GM23338 (cell line): Measurements from ENCODE around the gene ANKRD62. TPM values are rescaled to one million over a fixed set of nuclear protein-coding genes. Genes with fewer than 3 reads are reported as not detected.
A peak's percentile ranks its signal among the peaks of the same experiment; 100 is the strongest.

Source experiments
- ATAC-seq: fragments of 200-7000 bp; cut with Tn5 transposase; 3 replicates; pipeline ENCODE4 v1.9.1; 2020
- DNase-seq: peaks from one replicate; pipeline ENCODE4 v3.0.0-alpha.2; 2015; ENCODE audit warnings: low spot score
- H2AFZ ChIP-seq: fragments of 200-600 bp; sonication (generic); 2 replicates; pipeline ENCODE4 v1.8.0; 2016; ENCODE audit warnings: antibody characterized with exemption, mild to moderate bottlenecking, moderate library complexity
- H3F3A ChIP-seq: fragments of 200-600 bp; sonication (generic); replicated peaks from 2 replicates; pipeline ENCODE4 v1.8.0; 2017; ENCODE audit warnings: antibody characterized with exemption, mixed run types, low read depth
- H3K27ac ChIP-seq: fragments of 200-600 bp; sonication (generic); 2 replicates; pipeline ENCODE4 v1.6.1; 2016; ENCODE audit warnings: low read depth
- H3K27me3 ChIP-seq: fragments of 200-600 bp; sonication (generic); 2 replicates; pipeline ENCODE4 v1.8.0; 2016; ENCODE audit warnings: mild to moderate bottlenecking, mixed run types, moderate library complexity; ENCODE audit not compliant: insufficient read depth
- H3K36me3 ChIP-seq: fragments of 200-600 bp; sonication (generic); 2 replicates; pipeline ENCODE4 v1.8.0; 2016; ENCODE audit warnings: mild to moderate bottlenecking; ENCODE audit not compliant: insufficient read depth
- H3K4me1 ChIP-seq: fragments of 200-600 bp; sonication (generic); 2 replicates; pipeline ENCODE4 v1.8.0; 2016; ENCODE audit warnings: mild to moderate bottlenecking, moderate library complexity; ENCODE audit not compliant: insufficient read depth
- H3K4me2 ChIP-seq: fragments of 200-600 bp; sonication (generic); 2 replicates; pipeline ENCODE4 v1.7.1; 2017; ENCODE audit warnings: mixed run types
- H3K4me3 ChIP-seq: fragments of 200-600 bp; sonication (generic); 2 replicates; pipeline ENCODE4 v1.6.1; 2016; ENCODE audit warnings: mixed run types
- H3K79me2 ChIP-seq: fragments of 200-600 bp; sonication (generic); replicated peaks from 2 replicates; pipeline ENCODE4 v1.8.0; 2017; ENCODE audit warnings: mild to moderate bottlenecking; ENCODE audit not compliant: insufficient read depth
- H3K9me2 ChIP-seq: fragments of 200-600 bp; sonication (generic); 2 replicates; pipeline ENCODE4 v1.8.0; 2017; ENCODE audit not compliant: insufficient read depth
- H4K20me1 ChIP-seq: fragments of 200-600 bp; sonication (generic); replicated peaks from 2 replicates; pipeline ENCODE4 v1.8.0; 2017; ENCODE audit warnings: mild to moderate bottlenecking; ENCODE audit not compliant: insufficient read depth
- H3K27ac Mint-ChIP-seq: 2 replicates; pipeline ENCODE4 v1.8.0; 2020; ENCODE audit warnings: inconsistent platforms, mild to moderate bottlenecking, moderate library complexity, mixed read lengths
- H3K27me3 Mint-ChIP-seq: 3 replicates; pipeline ENCODE4 v1.8.0; 2022; ENCODE audit warnings: low read depth, mild to moderate bottlenecking, moderate library complexity, mixed read lengths, inconsistent platforms; ENCODE audit not compliant: insufficient read depth, poor library complexity
- H3K36me3 Mint-ChIP-seq: 3 replicates; pipeline ENCODE4 v1.8.0; 2021; ENCODE audit warnings: low read depth, mild to moderate bottlenecking, inconsistent platforms, moderate library complexity, mixed read lengths
- H3K4me1 Mint-ChIP-seq: 3 replicates; pipeline ENCODE4 v1.8.0; 2020; ENCODE audit warnings: mild to moderate bottlenecking, inconsistent platforms, mixed read lengths
- H3K4me3 Mint-ChIP-seq: 3 replicates; pipeline ENCODE4 v1.8.0; 2021; ENCODE audit warnings: moderate library complexity, mild to moderate bottlenecking, inconsistent platforms, mixed read lengths
- H3K9me3 Mint-ChIP-seq: 3 replicates; pipeline ENCODE4 v1.8.0; 2020; ENCODE audit warnings: moderate library complexity, mild to moderate bottlenecking, inconsistent platforms, mixed read lengths
- CREB1 ChIP-seq: fragments of 250-450 bp; sonication (Bioruptor Pico); IDR thresholded peaks from 2 replicates; pipeline ENCODE4 v1.5.0; 2020; ENCODE audit warnings: low read depth, mild to moderate bottlenecking, moderate library complexity
- CTCF ChIP-seq, 2 experiments: fragments of 200-600 bp in 1 of 2; sonication (generic) in 1 of 2; conservative IDR thresholded peaks; 2 replicates each; pipeline versions ENCODE4 v1.5.1 to v1.6.1; 2016 to 2017; ENCODE audit warnings: antibody characterized with exemption in 2 of 2, low read depth in 2 of 2, mild to moderate bottlenecking in 2 of 2, moderate library complexity in 1 of 2
- ETS1 ChIP-seq: IDR thresholded peaks from 2 replicates; pipeline ENCODE4 v1.6.1; 2016; ENCODE audit warnings: antibody characterized with exemption
- EZH2phosphoT487 ChIP-seq: fragments of 200-600 bp; sonication (generic); IDR thresholded peaks from one replicate; pipeline ENCODE4 v1.8.1; 2018; ENCODE audit warnings: antibody characterized with exemption; ENCODE audit not compliant: unreplicated experiment
- JUNB ChIP-seq: IDR thresholded peaks from one replicate; pipeline ENCODE4 v1.6.1; 2016; ENCODE audit warnings: antibody characterized with exemption; ENCODE audit not compliant: unreplicated experiment
- NANOG ChIP-seq: IDR thresholded peaks from 2 replicates; pipeline ENCODE4 v1.6.1; 2016; ENCODE audit warnings: antibody characterized with exemption, borderline replicate concordance
- POLR2AphosphoS5 ChIP-seq: IDR thresholded peaks from 2 replicates; pipeline ENCODE4 v1.6.1; 2016; ENCODE audit warnings: antibody characterized with exemption, low read depth
- REST ChIP-seq: IDR thresholded peaks from one replicate; pipeline ENCODE4 v1.6.1; 2018; ENCODE audit warnings: antibody characterized with exemption; ENCODE audit not compliant: unreplicated experiment
- STAT1 ChIP-seq: IDR thresholded peaks from one replicate; pipeline ENCODE4 v1.6.1; 2016; ENCODE audit warnings: antibody characterized with exemption; ENCODE audit not compliant: unreplicated experiment
- ZNF114 ChIP-seq: fragments of 250-450 bp; sonication (Bioruptor Pico); IDR thresholded peaks from 2 replicates; pipeline ENCODE4 v1.5.0; 2020; ENCODE audit warnings: mild to moderate bottlenecking, moderate library complexity
- ZNF331 ChIP-seq: fragments of 250-450 bp; sonication (Bioruptor Pico); IDR thresholded peaks from 2 replicates; pipeline ENCODE4 v1.5.0; 2020; ENCODE audit warnings: low read depth, mild to moderate bottlenecking, moderate library complexity
- polyA plus RNA-seq: library from polyadenylated mRNA; unstranded; fragments of >200 nt; fragmentation: Nextera tagmentation; extraction: Ambion mirVana; gene quantifications from 2 replicates; pipeline ENCODE4 v1.2.1, GENCODE V29; 2016
- total RNA-seq: library from RNA; depleted of rRNA; stranded (reverse); fragments of >200 nt; shearing (Covaris generic); gene quantifications from 2 replicates; pipeline ENCODE4 v1.2.3, GENCODE V29; 2014

The ANKRD62 gene
- total and polyA plus RNA-seq, 2 experiments from 2014 or later = not detected

- TF ChIP-seq JUNB (no peak), ZNF331 (CRISPR knock-in tag) (no peak), REST (no peak), POLR2AphosphoS5 (no peak), NANOG (no peak), CREB1 (no peak), ZNF114 (CRISPR knock-in tag) (no peak), STAT1 (no peak)
- H3K4me3 ChIP-seq = no peak overlapping the region
- peaks cover 6% of the 10 kb centered on the region; the same call in 1 of the 3 replicates for H3K9me3 Mint-ChIP-seq
- no peak overlapping the region for H3K27ac ChIP-seq
- H3K36me3 Mint-ChIP-seq = no peaks in the 10 kb centered on the region
- H2AFZ ChIP-seq = peak overlapping the region; percentile 83
- H3K4me1 ChIP-seq = no peaks in the 10 kb centered on the region
- no peak overlapping the region for H3K27ac Mint-ChIP-seq
- no peaks in the 10 kb centered on the region for H3F3A ChIP-seq
- no peak for DNase-seq
- H3K4me1 Mint-ChIP-seq = no peaks in the 10 kb centered on the region; the same call in 2 of the 3 replicates
- no peaks in the 10 kb centered on the region for H3K36me3 ChIP-seq
- no peaks in the 10 kb centered on the region for H4K20me1 ChIP-seq
- no peaks in the 10 kb centered on the region for H3K27me3 ChIP-seq
- no peak overlapping the region for H3K4me2 ChIP-seq
- no peaks in the 10 kb centered on the region for H3K79me2 ChIP-seq
- no peak overlapping the region for H3K4me3 Mint-ChIP-seq
- no peak; the same call in 2 of the 3 replicates for ATAC-seq
- no peaks in the 10 kb centered on the region for H3K9me2 ChIP-seq
- H3K27me3 Mint-ChIP-seq = peaks cover 8% of the 10 kb centered on the region
These were observed 34.1 kb upstream of the ANKRD62 start for GRCh38 chr18:12059334-12060181.

GRCh38 chr18:12060182-12060870 is 33.3 kb upstream of the ANKRD62 start:
- H3K9me3 Mint-ChIP-seq = peaks cover 6% of the 10 kb centered on the region; the same call in 1 of the 3 replicates
- H2AFZ ChIP-seq = peak overlapping the region; percentile 83
- DNase-seq (peak; percentile 25), ATAC-seq (peak; percentile 69)
- no peaks in the 10 kb centered on the region for H3K4me1 ChIP-seq
- TF ChIP-seq NANOG = no peak
- no peak for TF ChIP-seq STAT1
- no peak for TF ChIP-seq EZH2phosphoT487
- TF ChIP-seq POLR2AphosphoS5 = no peak
- TF ChIP-seq CTCF (conservative IDR thresholded peaks at IDR 0.05; ENCODE audit: low read depth in 2 of 2) = no peak
- TF ChIP-seq JUNB = no peak
- no peak for TF ChIP-seq ETS1
- H3K4me3 ChIP-seq = no peak overlapping the region
- no peak overlapping the region for H3K4me3 Mint-ChIP-seq
- H3K27me3 Mint-ChIP-seq = peaks cover 8% of the 10 kb centered on the region
- H3K27me3 ChIP-seq = no peaks in the 10 kb centered on the region
- no peaks in the 10 kb centered on the region; the same call in 2 of the 3 replicates for H3K4me1 Mint-ChIP-seq
- no peaks in the 10 kb centered on the region for H3K79me2 ChIP-seq
- H3K27ac ChIP-seq = no peak overlapping the region
- H4K20me1 ChIP-seq = no peaks in the 10 kb centered on the region
- H3K36me3 Mint-ChIP-seq = no peaks in the 10 kb centered on the region
- no peaks in the 10 kb centered on the region for H3K36me3 ChIP-seq
- no peak overlapping the region for H3K4me2 ChIP-seq
- no peaks in the 10 kb centered on the region for H3F3A ChIP-seq
- H3K9me2 ChIP-seq = no peaks in the 10 kb centered on the region
- H3K27ac Mint-ChIP-seq = no peak overlapping the region
